HEK293 (cell line): ENCODE results near the gene F2.

Experiments used
- CTCF ChIA-PET: fragments of 350-600 bp; formaldehyde crosslinking; extraction: SDS; loops from one replicate; lab custom pipeline; 2021; ENCODE audit warnings: antibody characterized with exemption; lab: Yijun Ruan, JAX
- POLR2A ChIA-PET: fragments of 300-600 bp; formaldehyde crosslinking; extraction: SDS; loops from one replicate; lab custom pipeline; 2020; ENCODE audit warnings: antibody characterized with exemption, inconsistent platforms; lab: Yijun Ruan, JAX
- H3K27ac ChIP-seq: fragments of 200-500 bp; sonication (Bioruptor generic); 2 replicates; pipeline ENCODE4 v1.5.1; 2014; ENCODE audit warnings: low read depth, low read length, control low read depth, inconsistent platforms; ENCODE audit errors: extremely low read depth
- H3K36me3 ChIP-seq, 2 experiments: fragments of 200-500 bp in 1 of 2; sonication (Bioruptor generic) in 1 of 2; 1 replicate in 1 of 2; 2 replicates in 1 of 2; pipeline ENCODE4 v1.5.1; 2014 to 2017; ENCODE audit warnings: inconsistent platforms in 2 of 2, low read length in 2 of 2; ENCODE audit not compliant: control insufficient read depth in 2 of 2, insufficient read depth in 1 of 2
- H3K4me1 ChIP-seq: fragments of 200-500 bp; sonication (Bioruptor generic); 2 replicates; pipeline ENCODE4 v1.5.1; 2014; ENCODE audit warnings: mild to moderate bottlenecking, low read length, inconsistent platforms; ENCODE audit not compliant: control insufficient read depth, insufficient read depth
- H3K4me3 ChIP-seq: 2 replicates; pipeline ENCODE4 v1.5.1; 2011; ENCODE audit warnings: low read depth, mild to moderate bottlenecking, control low read depth, low read length, moderate library complexity
- H3K9me3 ChIP-seq: fragments of 200-500 bp; sonication (Bioruptor generic); 2 replicates; pipeline ENCODE4 v1.5.1; 2014; ENCODE audit warnings: low read depth, low read length, inconsistent platforms; ENCODE audit not compliant: control insufficient read depth, insufficient read depth
- FEZF1 ChIP-seq: fragments of 450-650 bp; formaldehyde crosslinking; IDR thresholded peaks from 2 replicates; pipeline ENCODE4 v1.5.1; 2016; ENCODE audit warnings: missing biosample characterization, missing genetic modification characterization
- HOXD13 ChIP-seq: sonication (generic); formaldehyde crosslinking; IDR thresholded peaks from 2 replicates; pipeline ENCODE4 v1.8.0; 2022; ENCODE audit warnings: missing genetic modification reagents, borderline replicate concordance
- KLF1 ChIP-seq: fragments of 450-650 bp; formaldehyde crosslinking; IDR thresholded peaks from 2 replicates; pipeline ENCODE4 v1.5.1; 2016; ENCODE audit warnings: missing biosample characterization, missing genetic modification characterization
- MZF1 ChIP-seq: fragments of 450-650 bp; formaldehyde crosslinking; IDR thresholded peaks from 2 replicates; pipeline ENCODE4 v1.5.1; 2017; ENCODE audit warnings: missing biosample characterization, missing genetic modification characterization, borderline replicate concordance
- OSR2 ChIP-seq: fragments of 450-650 bp; formaldehyde crosslinking; IDR thresholded peaks from 2 replicates; pipeline ENCODE4 v1.5.1; 2016; ENCODE audit warnings: missing biosample characterization, missing genetic modification characterization
- OVOL3 ChIP-seq: fragments of 450-650 bp; formaldehyde crosslinking; IDR thresholded peaks from 2 replicates; pipeline ENCODE4 v1.5.1; 2016; ENCODE audit warnings: missing biosample characterization, missing genetic modification characterization
- PRDM1 ChIP-seq: fragments of 450-650 bp; formaldehyde crosslinking; IDR thresholded peaks from 2 replicates; pipeline ENCODE4; 2016; ENCODE audit warnings: missing biosample characterization, missing genetic modification characterization
- ZNF146 ChIP-seq: fragments of 450-650 bp; formaldehyde crosslinking; IDR thresholded peaks from 2 replicates; pipeline ENCODE4 v1.5.1; 2016; ENCODE audit warnings: missing biosample characterization, missing genetic modification characterization
- ZNF155 ChIP-seq: fragments of 450-650 bp; formaldehyde crosslinking; IDR thresholded peaks from 2 replicates; pipeline ENCODE4 v1.5.1; 2016; ENCODE audit warnings: missing biosample characterization, missing genetic modification characterization
- ZNF16 ChIP-seq: fragments of 450-650 bp; formaldehyde crosslinking; IDR thresholded peaks from 2 replicates; pipeline ENCODE4 v1.5.1; 2016; ENCODE audit warnings: low read depth, missing biosample characterization, missing genetic modification characterization
- ZNF174 ChIP-seq: fragments of 450-650 bp; formaldehyde crosslinking; IDR thresholded peaks from 2 replicates; pipeline ENCODE4 v1.5.0; 2017; ENCODE audit warnings: missing biosample characterization, mild to moderate bottlenecking, missing genetic modification characterization
- ZNF24 ChIP-seq: fragments of 450-650 bp; formaldehyde crosslinking; IDR thresholded peaks from 2 replicates; pipeline ENCODE4 v1.5.1; 2016; ENCODE audit warnings: missing biosample characterization, missing genetic modification characterization
- ZNF37A ChIP-seq: fragments of 450-650 bp; IDR thresholded peaks from 2 replicates; pipeline ENCODE4 v1.5.1; 2018; ENCODE audit warnings: missing biosample characterization, missing genetic modification characterization
- ZNF585B ChIP-seq: fragments of 450-650 bp; formaldehyde crosslinking; IDR thresholded peaks from 2 replicates; pipeline ENCODE4 v1.5.1; 2016; ENCODE audit warnings: missing biosample characterization, missing genetic modification characterization
- ZNF837 ChIP-seq: fragments of 450-650 bp; formaldehyde crosslinking; IDR thresholded peaks from 2 replicates; pipeline ENCODE4 v1.5.1; 2016; ENCODE audit warnings: missing biosample characterization, missing genetic modification characterization
- TF ChIP-seq, protein P1 (sequence below): fragments of 450-650 bp; formaldehyde crosslinking; IDR thresholded peaks from 2 replicates; pipeline ENCODE4 v1.5.1; 2016; ENCODE audit warnings: missing biosample characterization, missing genetic modification characterization
- TF ChIP-seq, protein P2 (sequence below): fragments of 450-650 bp; formaldehyde crosslinking; IDR thresholded peaks from 2 replicates; pipeline ENCODE4 v1.5.1; 2017; ENCODE audit warnings: missing biosample characterization, missing genetic modification characterization

Gene F2

DNA sequence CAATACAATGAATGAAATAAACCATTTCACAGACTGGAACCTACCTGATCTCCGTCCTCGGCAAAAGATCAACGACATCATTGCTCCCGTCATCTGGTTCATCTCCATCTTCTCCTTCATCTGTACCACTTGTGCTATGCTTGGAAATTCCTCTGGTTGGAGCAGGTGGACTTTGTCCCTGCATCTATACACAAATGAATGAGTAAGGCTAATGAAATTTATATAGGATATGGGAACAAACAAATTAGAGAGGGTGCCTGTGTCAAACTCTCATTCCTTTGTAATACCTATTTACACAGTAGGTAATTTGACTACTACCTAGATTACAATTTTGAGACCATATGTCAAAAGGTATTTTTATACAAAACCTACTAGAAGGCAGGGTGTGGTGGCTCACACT is 59.4 kb downstream of the F2 start:
- no peak overlapping the region for H3K27ac ChIP-seq
- peaks cover 29 to 85% of the 10 kb centered on the region in 2 experiments for H3K36me3 ChIP-seq

More for the DNA sequence above, 59.4 kb downstream of the F2 start:
- TF ChIP-seq MZF1, result no peak
- no peak for TF ChIP-seq ZNF837 (tag by site-specific recombination)
- TF ChIP-seq OSR2, result no peak
- no peak for TF ChIP-seq HOXD13
- TF ChIP-seq ZNF24 (tag by site-specific recombination), result no peak
- TF ChIP-seq KLF1 (tag by site-specific recombination), result no peak
- no peak for TF ChIP-seq OVOL3
- no peak for TF ChIP-seq ZNF146 (tag by site-specific recombination)
- no peak for TF ChIP-seq ZNF174 (tag by site-specific recombination)
- TF ChIP-seq, protein P1, sequence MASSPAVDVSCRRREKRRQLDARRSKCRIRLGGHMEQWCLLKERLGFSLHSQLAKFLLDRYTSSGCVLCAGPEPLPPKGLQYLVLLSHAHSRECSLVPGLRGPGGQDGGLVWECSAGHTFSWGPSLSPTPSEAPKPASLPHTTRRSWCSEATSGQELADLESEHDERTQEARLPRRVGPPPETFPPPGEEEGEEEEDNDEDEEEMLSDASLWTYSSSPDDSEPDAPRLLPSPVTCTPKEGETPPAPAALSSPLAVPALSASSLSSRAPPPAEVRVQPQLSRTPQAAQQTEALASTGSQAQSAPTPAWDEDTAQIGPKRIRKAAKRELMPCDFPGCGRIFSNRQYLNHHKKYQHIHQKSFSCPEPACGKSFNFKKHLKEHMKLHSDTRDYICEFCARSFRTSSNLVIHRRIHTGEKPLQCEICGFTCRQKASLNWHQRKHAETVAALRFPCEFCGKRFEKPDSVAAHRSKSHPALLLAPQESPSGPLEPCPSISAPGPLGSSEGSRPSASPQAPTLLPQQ (tag by site-specific recombination), result no peak
- TF ChIP-seq ZNF585B, result no peak
- no peak for TF ChIP-seq FEZF1
- no peak for TF ChIP-seq ZNF37A
- no peak for TF ChIP-seq ZNF16 (tag by site-specific recombination)
- TF ChIP-seq, protein P2, sequence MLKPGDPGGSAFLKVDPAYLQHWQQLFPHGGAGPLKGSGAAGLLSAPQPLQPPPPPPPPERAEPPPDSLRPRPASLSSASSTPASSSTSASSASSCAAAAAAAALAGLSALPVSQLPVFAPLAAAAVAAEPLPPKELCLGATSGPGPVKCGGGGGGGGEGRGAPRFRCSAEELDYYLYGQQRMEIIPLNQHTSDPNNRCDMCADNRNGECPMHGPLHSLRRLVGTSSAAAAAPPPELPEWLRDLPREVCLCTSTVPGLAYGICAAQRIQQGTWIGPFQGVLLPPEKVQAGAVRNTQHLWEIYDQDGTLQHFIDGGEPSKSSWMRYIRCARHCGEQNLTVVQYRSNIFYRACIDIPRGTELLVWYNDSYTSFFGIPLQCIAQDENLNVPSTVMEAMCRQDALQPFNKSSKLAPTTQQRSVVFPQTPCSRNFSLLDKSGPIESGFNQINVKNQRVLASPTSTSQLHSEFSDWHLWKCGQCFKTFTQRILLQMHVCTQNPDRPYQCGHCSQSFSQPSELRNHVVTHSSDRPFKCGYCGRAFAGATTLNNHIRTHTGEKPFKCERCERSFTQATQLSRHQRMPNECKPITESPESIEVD, result no peak
- no peak for TF ChIP-seq ZNF155 (tag by site-specific recombination)
- no peak for TF ChIP-seq PRDM1 (tag by site-specific recombination)
- ChIA-PET POLR2A (no interaction called here), CTCF (no interaction called here)
- no peak overlapping the region for H3K4me3 ChIP-seq
- no peaks in the 10 kb centered on the region for H3K9me3 ChIP-seq
- H3K4me1 ChIP-seq, result no peaks in the 10 kb centered on the region
